ENCODE measurements around the gene SEMA4G.

Gene SEMA4G

GRCh38 chr10:101014230-101014884 is 45.1 kb downstream of the SEMA4G start (continued):
- TF ChIP-seq ZNF391 (tag by site-specific recombination; IDR thresholded peaks at IDR 0.05; ENCODE audit: borderline replicate concordance, low read depth) (no peak), ZNF140 (tag by site-specific recombination; IDR thresholded peaks at IDR 0.05) (no peak), ZNF530 (tag by site-specific recombination; IDR thresholded peaks at IDR 0.05; ENCODE audit: low read depth) (no peak), ZBTB48 (tag by site-specific recombination; IDR thresholded peaks at IDR 0.05) (no peak; the same call in 1 of the 2 replicates), ZNF350 (tag by site-specific recombination; IDR thresholded peaks at IDR 0.05) (no peak), ZNF394 (tag by site-specific recombination; IDR thresholded peaks at IDR 0.05; ENCODE audit: borderline replicate concordance) (no peak), ZNF37A (tag by site-specific recombination; IDR thresholded peaks at IDR 0.05) (no peak), OVOL3 (tag by site-specific recombination; IDR thresholded peaks at IDR 0.05) (no peak), ZNF677 (tag by site-specific recombination; IDR thresholded peaks at IDR 0.05) (no peak), ZFP3 (tag by site-specific recombination; IDR thresholded peaks at IDR 0.05; ENCODE audit: low read depth) (no peak), ZNF169 (tag by site-specific recombination; IDR thresholded peaks at IDR 0.05) (no peak), ZNF280D (tag by site-specific recombination; IDR thresholded peaks at IDR 0.05) (no peak), GLIS2 (tag by site-specific recombination; IDR thresholded peaks at IDR 0.05) (peak; percentile 89), ZNF837 (tag by site-specific recombination; IDR thresholded peaks at IDR 0.05) (no peak), YY1 (tag by site-specific recombination; IDR thresholded peaks at IDR 0.05) (no peak), BCL11B (tag by site-specific recombination; IDR thresholded peaks at IDR 0.05; ENCODE audit: low read depth) (no peak), ZNF600 (tag by site-specific recombination; IDR thresholded peaks at IDR 0.05) (peak; percentile 90), MYNN (tag by site-specific recombination; IDR thresholded peaks at IDR 0.05; ENCODE audit: borderline replicate concordance) (no peak), ZNF335 (tag by site-specific recombination; conservative IDR thresholded peaks at IDR 0.05) (no peak), ZNF114 (tag by site-specific recombination; IDR thresholded peaks at IDR 0.05) (no peak), ZNF561 (tag by site-specific recombination; IDR thresholded peaks at IDR 0.05; ENCODE audit: borderline replicate concordance) (no peak), ZNF513 (tag by site-specific recombination; IDR thresholded peaks at IDR 0.05) (no peak), PRDM1 (tag by site-specific recombination; IDR thresholded peaks at IDR 0.05) (no peak), EGR2 (tag by site-specific recombination; IDR thresholded peaks at IDR 0.05; ENCODE audit: low read depth) (peak; percentile 70; the same call in 1 of the 2 replicates), ZNF221 (tag by site-specific recombination; IDR thresholded peaks at IDR 0.05; ENCODE audit: borderline replicate concordance) (no peak), ZSCAN16 (tag by site-specific recombination; IDR thresholded peaks at IDR 0.05) (no peak), ZBTB10 (tag by site-specific recombination; IDR thresholded peaks at IDR 0.05) (peak; percentile 50; the same call in 1 of the 2 replicates), ZBTB21 (tag by site-specific recombination; IDR thresholded peaks at IDR 0.05) (no peak), ZNF132 (tag by site-specific recombination; IDR thresholded peaks at IDR 0.05; ENCODE audit: borderline replicate concordance) (no peak), SP2 (tag by site-specific recombination; IDR thresholded peaks at IDR 0.05) (no peak), ZNF19 (tag by site-specific recombination; IDR thresholded peaks at IDR 0.05; ENCODE audit: low read depth) (no peak), ZNF777 (tag by site-specific recombination; IDR thresholded peaks at IDR 0.05; ENCODE audit: borderline replicate concordance) (no peak), ZNF112 (tag by site-specific recombination; IDR thresholded peaks at IDR 0.05) (no peak), ZNF843 (tag by site-specific recombination; IDR thresholded peaks at IDR 0.05) (0 out of 2 replicates have a peak, but pooled peaks have one; percentile 23), ZNF202 (tag by site-specific recombination; IDR thresholded peaks at IDR 0.05; ENCODE audit: borderline replicate concordance) (no peak), ZNF16 (tag by site-specific recombination; IDR thresholded peaks at IDR 0.05; ENCODE audit: low read depth) (no peak)

All from HEK293 (cell line).